Measurements from ENCODE around the gene PURB.

- TF ChIP-seq, protein P1, sequence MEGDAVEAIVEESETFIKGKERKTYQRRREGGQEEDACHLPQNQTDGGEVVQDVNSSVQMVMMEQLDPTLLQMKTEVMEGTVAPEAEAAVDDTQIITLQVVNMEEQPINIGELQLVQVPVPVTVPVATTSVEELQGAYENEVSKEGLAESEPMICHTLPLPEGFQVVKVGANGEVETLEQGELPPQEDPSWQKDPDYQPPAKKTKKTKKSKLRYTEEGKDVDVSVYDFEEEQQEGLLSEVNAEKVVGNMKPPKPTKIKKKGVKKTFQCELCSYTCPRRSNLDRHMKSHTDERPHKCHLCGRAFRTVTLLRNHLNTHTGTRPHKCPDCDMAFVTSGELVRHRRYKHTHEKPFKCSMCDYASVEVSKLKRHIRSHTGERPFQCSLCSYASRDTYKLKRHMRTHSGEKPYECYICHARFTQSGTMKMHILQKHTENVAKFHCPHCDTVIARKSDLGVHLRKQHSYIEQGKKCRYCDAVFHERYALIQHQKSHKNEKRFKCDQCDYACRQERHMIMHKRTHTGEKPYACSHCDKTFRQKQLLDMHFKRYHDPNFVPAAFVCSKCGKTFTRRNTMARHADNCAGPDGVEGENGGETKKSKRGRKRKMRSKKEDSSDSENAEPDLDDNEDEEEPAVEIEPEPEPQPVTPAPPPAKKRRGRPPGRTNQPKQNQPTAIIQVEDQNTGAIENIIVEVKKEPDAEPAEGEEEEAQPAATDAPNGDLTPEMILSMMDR (IDR thresholded peaks at IDR 0.05): no peak
- no peak for TF ChIP-seq EZH2 (IDR thresholded peaks at IDR 0.05)
Measured at GRCh38 chr7:44849885-44850544, 35.3 kb downstream of the PURB start.

Data from neural progenitor cell (in vitro differentiated cells).